ENCODE results near the gene UBE2D2.

The UBE2D2 gene

DNA sequence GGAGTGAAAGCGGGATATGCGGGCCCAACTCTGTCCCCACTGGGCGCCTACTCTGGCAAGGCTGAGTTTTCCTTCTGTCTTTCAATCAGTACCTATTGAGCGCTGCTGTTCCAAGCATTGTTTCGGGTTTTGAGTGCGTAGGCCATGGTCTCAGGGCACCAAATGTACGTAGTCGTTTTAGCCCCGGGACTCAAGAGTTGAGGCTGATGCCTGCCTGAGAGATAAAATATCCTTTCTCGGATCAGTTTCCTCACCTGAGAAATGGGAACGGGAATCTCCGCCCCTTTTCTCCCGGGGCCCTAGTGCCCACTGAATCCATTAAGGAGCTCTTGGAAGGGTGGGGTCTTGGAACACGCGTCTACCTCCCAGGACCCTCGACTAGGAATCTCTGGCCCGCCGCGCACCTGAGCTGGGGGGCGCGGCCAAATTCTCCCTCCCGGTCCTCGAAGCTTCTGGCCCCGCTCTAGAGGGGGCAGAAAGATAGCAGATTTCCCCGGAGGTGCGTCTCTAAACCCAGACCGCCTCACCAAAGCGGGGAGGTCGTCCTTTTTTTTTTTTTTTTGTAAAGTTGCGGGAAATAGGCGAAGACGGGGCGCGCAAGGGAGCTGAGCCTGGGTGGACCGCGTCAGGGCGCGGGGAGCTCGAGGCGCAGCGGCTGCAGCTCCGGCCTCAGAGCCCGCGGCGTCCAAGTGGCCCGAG is 86.5 kb downstream of the UBE2D2 start:
- no peak for TF ChIP-seq NFIC (IDR thresholded peaks at IDR 0.05)
- TF ChIP-seq CREB1 (IDR thresholded peaks at IDR 0.05; ENCODE audit: low read depth), result no peak
- peak; percentile 65 for TF ChIP-seq ZBTB7A (IDR thresholded peaks at IDR 0.05; ENCODE audit: low read depth)
- TF ChIP-seq, protein P1, sequence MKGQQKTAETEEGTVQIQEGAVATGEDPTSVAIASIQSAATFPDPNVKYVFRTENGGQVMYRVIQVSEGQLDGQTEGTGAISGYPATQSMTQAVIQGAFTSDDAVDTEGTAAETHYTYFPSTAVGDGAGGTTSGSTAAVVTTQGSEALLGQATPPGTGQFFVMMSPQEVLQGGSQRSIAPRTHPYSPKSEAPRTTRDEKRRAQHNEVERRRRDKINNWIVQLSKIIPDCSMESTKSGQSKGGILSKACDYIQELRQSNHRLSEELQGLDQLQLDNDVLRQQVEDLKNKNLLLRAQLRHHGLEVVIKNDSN (IDR thresholded peaks at IDR 0.05), result no peak
- 0 out of 2 replicates have a peak, but pooled peaks have one; percentile 7 for TF ChIP-seq TCF12 (IDR thresholded peaks at IDR 0.05; ENCODE audit: low read depth)
- 0 out of 2 replicates have a peak, but pooled peaks have one; percentile 4 for TF ChIP-seq FOXM1 (IDR thresholded peaks at IDR 0.05; ENCODE audit: borderline replicate concordance, low read depth)
- TF ChIP-seq TAF1 (IDR thresholded peaks at IDR 0.05; ENCODE audit: low read depth), result no peak
- no peak for TF ChIP-seq EP300 (IDR thresholded peaks at IDR 0.05; ENCODE audit: borderline replicate concordance)

DNA sequence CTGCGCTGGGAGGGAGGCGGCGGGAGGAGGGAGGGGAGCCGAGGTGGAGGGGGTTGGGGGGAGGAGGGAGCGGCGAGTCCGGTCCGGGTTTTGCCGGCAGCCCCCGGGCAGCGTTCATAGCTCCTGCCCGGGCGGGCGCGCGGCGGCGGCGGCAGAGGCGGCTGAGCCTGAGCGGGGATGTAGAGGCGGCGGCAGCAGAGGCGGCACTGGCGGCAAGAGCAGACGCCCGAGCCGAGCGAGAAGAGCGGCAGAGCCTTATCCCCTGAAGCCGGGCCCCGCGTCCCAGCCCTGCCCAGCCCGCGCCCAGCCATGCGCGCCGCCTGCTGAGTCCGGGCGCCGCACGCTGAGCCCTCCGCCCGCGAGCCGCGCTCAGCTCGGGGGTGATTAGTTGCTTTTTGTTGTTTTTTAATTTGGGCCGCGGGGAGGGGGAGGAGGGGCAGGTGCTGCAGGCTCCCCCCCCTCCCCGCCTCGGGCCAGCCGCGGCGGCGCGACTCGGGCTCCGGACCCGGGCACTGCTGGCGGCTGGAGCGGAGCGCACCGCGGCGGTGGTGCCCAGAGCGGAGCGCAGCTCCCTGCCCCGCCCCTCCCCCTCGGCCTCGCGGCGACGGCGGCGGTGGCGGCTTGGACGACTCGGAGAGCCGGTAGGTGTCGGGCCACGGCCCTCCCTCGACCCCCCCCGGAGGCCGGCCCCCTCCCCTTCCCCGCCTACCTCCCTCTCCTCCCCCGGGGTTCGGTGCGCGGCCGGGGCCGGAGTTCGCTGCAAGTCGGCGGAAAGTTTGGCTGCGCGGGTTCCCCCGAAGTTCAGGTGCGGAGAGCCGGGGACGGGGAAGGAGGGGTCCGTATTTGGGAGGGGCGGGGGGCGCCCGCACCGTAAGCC is 87.3 kb downstream of the UBE2D2 start, which contains the start of gene CXXC5:
TSS of gene CXXC5 (plus strand) at position 145 of the 877 bp plus-strand sequence. CDS start 32,175 bp downstream, outside the sequence.
- TF ChIP-seq FOXM1 (IDR thresholded peaks at IDR 0.05; ENCODE audit: borderline replicate concordance, low read depth) (peak; percentile 61; the same call in 1 of the 2 replicates), EP300 (IDR thresholded peaks at IDR 0.05; ENCODE audit: borderline replicate concordance) (0 out of 2 replicates have a peak, but pooled peaks have one; percentile 23), TCF12 (IDR thresholded peaks at IDR 0.05; ENCODE audit: low read depth) (peak; percentile 36; the same call in 1 of the 2 replicates), TAF1 (IDR thresholded peaks at IDR 0.05; ENCODE audit: low read depth) (peak; percentile 77)
- TF ChIP-seq, protein P2, sequence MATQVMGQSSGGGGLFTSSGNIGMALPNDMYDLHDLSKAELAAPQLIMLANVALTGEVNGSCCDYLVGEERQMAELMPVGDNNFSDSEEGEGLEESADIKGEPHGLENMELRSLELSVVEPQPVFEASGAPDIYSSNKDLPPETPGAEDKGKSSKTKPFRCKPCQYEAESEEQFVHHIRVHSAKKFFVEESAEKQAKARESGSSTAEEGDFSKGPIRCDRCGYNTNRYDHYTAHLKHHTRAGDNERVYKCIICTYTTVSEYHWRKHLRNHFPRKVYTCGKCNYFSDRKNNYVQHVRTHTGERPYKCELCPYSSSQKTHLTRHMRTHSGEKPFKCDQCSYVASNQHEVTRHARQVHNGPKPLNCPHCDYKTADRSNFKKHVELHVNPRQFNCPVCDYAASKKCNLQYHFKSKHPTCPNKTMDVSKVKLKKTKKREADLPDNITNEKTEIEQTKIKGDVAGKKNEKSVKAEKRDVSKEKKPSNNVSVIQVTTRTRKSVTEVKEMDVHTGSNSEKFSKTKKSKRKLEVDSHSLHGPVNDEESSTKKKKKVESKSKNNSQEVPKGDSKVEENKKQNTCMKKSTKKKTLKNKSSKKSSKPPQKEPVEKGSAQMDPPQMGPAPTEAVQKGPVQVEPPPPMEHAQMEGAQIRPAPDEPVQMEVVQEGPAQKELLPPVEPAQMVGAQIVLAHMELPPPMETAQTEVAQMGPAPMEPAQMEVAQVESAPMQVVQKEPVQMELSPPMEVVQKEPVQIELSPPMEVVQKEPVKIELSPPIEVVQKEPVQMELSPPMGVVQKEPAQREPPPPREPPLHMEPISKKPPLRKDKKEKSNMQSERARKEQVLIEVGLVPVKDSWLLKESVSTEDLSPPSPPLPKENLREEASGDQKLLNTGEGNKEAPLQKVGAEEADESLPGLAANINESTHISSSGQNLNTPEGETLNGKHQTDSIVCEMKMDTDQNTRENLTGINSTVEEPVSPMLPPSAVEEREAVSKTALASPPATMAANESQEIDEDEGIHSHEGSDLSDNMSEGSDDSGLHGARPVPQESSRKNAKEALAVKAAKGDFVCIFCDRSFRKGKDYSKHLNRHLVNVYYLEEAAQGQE (IDR thresholded peaks at IDR 0.05; ENCODE audit: low read depth), result no peak

DNA sequence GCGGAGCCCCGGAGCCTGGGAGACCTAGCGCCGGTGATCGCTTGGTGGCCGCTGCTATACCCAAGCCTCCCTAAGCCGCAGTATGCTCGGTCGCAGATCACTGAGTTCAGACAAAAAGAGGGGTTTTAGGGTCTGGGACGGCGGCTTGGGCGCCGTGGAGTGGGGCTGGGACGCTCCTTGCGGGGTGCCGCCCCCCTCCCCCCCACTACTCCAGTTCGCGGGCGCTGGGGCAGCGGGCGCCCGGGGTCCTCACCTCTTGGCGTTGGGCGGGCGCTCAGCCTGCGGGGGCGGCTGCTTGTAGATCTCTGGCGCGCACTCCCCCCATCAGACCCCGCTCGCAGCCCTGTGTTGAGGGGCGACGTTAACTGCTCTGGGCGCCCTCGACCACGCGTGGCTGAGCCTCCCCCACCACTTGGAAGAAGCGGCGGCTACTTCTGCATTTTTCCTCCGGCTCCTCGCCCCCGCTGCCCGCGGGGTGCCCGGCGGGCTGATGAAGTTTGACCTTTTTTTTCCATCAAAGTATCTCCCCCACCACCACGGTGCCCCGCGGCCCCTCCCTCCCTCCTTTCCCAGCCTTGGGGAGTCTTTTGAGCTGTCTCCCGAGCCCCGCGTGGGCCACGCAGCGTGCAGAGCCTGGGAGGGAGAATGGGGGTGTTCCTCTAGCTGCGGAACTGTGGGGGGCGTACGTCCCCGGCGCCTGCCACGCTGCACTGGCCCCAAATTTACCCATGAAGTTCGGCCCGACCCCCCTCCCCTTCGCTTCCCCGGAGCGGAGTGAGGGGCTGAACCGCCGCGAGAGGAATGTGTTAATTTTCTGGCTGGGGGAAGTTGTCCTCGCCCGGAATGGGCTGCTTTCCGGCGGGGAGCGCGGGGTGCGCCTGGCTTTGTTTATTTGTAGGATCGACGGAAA is 88.2 kb downstream of the UBE2D2 start:
- TF ChIP-seq, protein P3, sequence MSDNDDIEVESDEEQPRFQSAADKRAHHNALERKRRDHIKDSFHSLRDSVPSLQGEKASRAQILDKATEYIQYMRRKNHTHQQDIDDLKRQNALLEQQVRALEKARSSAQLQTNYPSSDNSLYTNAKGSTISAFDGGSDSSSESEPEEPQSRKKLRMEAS (IDR thresholded peaks at IDR 0.05), result peak; percentile 26; the same call in 1 of the 2 replicates
- no peak for TF ChIP-seq YY1 (IDR thresholded peaks at IDR 0.05; ENCODE audit: low read depth)
- TF ChIP-seq EGR1 (IDR thresholded peaks at IDR 0.05), result peak; percentile 84
- no peak; the same call in none of the 2 replicates for TF ChIP-seq FOXM1 (IDR thresholded peaks at IDR 0.05; ENCODE audit: borderline replicate concordance, low read depth)

DNA sequence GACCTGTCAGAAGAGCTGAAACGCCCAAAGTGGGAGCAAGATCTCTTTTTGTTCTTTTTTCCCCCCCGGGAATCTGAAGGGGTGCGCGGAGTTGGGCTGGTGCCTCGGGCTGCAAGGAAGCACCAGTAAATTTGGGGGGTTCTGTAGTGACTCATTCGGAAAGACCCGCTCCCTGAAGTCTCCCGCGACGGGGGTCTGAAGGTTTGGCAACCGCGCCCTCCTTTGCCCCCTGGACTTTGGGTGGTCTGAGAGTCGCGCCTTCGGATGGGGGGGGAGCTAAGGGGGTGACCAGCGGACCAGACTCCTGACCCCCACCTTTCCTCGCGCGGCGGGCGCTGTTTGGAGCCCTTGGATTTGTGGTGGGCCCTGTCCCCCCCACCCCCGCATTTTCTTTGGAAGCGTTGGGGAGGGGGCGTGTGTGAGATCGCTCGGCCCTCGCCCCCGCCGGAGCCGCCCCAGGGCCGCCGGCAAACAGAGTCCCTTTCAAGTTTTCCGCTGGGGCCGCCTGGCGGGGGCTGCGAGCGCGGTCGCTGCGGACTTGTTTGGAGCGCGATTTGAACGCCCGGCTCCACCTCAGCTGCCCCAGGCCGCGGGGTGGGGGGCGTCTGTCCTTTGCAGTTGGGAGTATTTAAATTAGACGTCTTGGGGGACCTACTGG is 89.0 kb downstream of the UBE2D2 start:
- TF ChIP-seq CREB1 (IDR thresholded peaks at IDR 0.05; ENCODE audit: low read depth) (no peak), ZBTB7A (IDR thresholded peaks at IDR 0.05; ENCODE audit: low read depth) (peak; percentile 54)

DNA sequence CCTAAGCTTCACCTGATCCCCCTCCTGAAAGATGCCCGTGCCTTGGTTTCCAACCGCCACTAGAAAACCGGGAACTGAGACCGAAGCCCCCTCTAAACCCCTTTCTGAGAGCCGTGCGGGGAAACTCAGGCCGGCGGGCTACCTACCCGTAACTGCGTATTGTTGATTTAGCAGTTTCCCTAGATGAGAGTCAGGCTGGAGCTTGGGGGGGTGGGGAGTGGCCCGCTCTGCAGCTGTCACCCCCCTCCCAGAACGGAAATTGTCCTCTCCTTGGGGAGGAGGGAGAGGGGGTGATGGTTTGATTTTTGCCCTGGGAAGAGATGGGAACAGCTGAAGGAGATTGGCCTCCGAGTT is 89.5 kb downstream of the UBE2D2 start:
- TF ChIP-seq TEAD4 (IDR thresholded peaks at IDR 0.05) (no peak), ZBTB7A (IDR thresholded peaks at IDR 0.05; ENCODE audit: low read depth) (peak; percentile 1)

DNA sequence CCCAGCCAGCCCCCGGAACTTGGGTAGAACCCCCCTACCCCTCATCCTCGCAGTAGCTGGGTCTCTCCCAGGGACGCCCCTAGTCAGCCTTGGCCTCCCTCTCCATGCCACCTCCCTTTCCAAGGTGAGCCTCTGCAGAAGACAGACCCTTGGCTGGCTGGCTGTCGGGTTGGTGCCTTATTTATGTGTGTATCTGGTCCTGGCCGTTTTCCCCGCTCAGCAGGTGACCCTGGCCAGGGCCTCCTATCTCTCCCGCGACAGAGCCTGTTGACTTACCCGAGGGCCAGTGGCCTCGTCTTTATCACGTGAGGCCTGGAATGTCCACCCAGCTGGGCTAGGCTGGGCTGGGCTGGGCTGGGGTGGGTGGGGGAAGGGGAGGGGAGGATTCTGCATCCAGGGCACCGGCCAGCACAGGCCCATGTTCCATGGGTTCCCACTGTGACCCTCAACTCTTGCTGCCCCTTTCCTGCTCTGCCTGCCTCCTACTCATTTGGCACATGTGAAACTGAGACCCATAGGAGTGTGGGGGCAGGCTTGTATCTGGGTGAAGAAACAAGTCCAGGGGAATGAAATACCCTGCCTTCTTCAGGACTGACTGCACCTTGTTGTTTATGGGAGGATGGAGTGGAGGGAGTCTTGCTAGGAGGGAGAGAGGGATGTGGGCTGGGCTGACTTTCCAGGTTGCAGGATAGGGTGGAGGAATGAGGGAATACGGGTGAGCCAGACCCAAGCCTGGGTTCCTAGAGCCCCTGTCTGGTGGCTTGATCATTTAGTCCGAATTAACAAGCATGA is 90.1 kb downstream of the UBE2D2 start:
- TF ChIP-seq TEAD4 (IDR thresholded peaks at IDR 0.05), result peak; percentile 86
- no peak for TF ChIP-seq TAF1 (IDR thresholded peaks at IDR 0.05; ENCODE audit: low read depth)
- TF ChIP-seq CEBPB (IDR thresholded peaks at IDR 0.05), result no peak
- TF ChIP-seq NFIC (IDR thresholded peaks at IDR 0.05), result peak; percentile 22; the same call in 1 of the 2 replicates
- TF ChIP-seq YY1 (IDR thresholded peaks at IDR 0.05; ENCODE audit: low read depth), result no peak
- TF ChIP-seq CREB1 (IDR thresholded peaks at IDR 0.05; ENCODE audit: low read depth), result no peak
- TF ChIP-seq ZBTB7A (IDR thresholded peaks at IDR 0.05; ENCODE audit: low read depth), result no peak; the same call in 1 of the 2 replicates
- TF ChIP-seq, protein P2 (IDR thresholded peaks at IDR 0.05; ENCODE audit: low read depth), result no peak
- no peak for TF ChIP-seq RAD21 (IDR thresholded peaks at IDR 0.05; ENCODE audit: low read depth)
- TF ChIP-seq, protein P3 (IDR thresholded peaks at IDR 0.05), result peak; percentile 44; the same call in 1 of the 2 replicates
- TF ChIP-seq FOXM1 (IDR thresholded peaks at IDR 0.05; ENCODE audit: borderline replicate concordance, low read depth), result no peak
- TF ChIP-seq EGR1 (IDR thresholded peaks at IDR 0.05), result no peak
- peak; percentile 10; the same call in 1 of the 2 replicates for TF ChIP-seq EP300 (IDR thresholded peaks at IDR 0.05; ENCODE audit: borderline replicate concordance)
- TF ChIP-seq, protein P1 (IDR thresholded peaks at IDR 0.05), result peak; percentile 92
- TF ChIP-seq TCF12 (IDR thresholded peaks at IDR 0.05; ENCODE audit: low read depth), result peak; percentile 46; the same call in 1 of the 2 replicates
